Measurements from ENCODE around the gene ACADS.

GRCh38 chr12:120720234-120720986, 5.2 kb upstream of the ACADS start:
- no peak for TF ChIP-seq POLR2A (IDR thresholded peaks at IDR 0.05)
- TF ChIP-seq CTCF (IDR thresholded peaks at IDR 0.05): no peak
- no peak for TF ChIP-seq EP300 (IDR thresholded peaks at IDR 0.05)
